NCI-H226 (cell line): ENCODE results near the gene GRIN1.

ENCODE experiments used
- DNase-seq: peaks from one replicate; pipeline ENCODE4 v3.0.0-alpha.2; 2015

GRIN1 gene

GRCh38 chr9:137148661-137149060 is 9.7 kb downstream of the GRIN1 start:
- no peak for DNase-seq

GRCh38 chr9:137149363-137149762 is 10.4 kb downstream of the GRIN1 start:
- no peak for DNase-seq

- DNase-seq, result no peak
These were observed 11.1 kb downstream of the GRIN1 start for GRCh38 chr9:137149942-137150616.

GRCh38 chr9:137150617-137151457 is 11.9 kb downstream of the GRIN1 start:
- peak; percentile 65 for DNase-seq

- no peak for DNase-seq
These were observed 14.0 kb downstream of the GRIN1 start for GRCh38 chr9:137152844-137153405.

- DNase-seq, result no peak
These were observed 17.8 kb downstream of the GRIN1 start for GRCh38 chr9:137156567-137157375.

- no peak for DNase-seq
These were observed 18.9 kb downstream of the GRIN1 start for GRCh38 chr9:137157618-137158415.

- DNase-seq, result no peak
These were observed 19.7 kb downstream of the GRIN1 start for GRCh38 chr9:137158625-137159024.

- no peak for DNase-seq
These were observed 20.4 kb downstream of the GRIN1 start for GRCh38 chr9:137159105-137160053.

- no peak for DNase-seq
These were observed 21.1 kb downstream of the GRIN1 start for GRCh38 chr9:137160054-137160425.

- no peak for DNase-seq
These were observed 22.0 kb downstream of the GRIN1 start for GRCh38 chr9:137160716-137161557.

GRCh38 chr9:137161558-137162486 is 22.9 kb downstream of the GRIN1 start:
- no peak for DNase-seq

GRCh38 chr9:137162505-137163364 is 23.8 kb downstream of the GRIN1 start:
- DNase-seq, result no peak

- DNase-seq, result peak; percentile 9
These were observed 24.4 kb downstream of the GRIN1 start for GRCh38 chr9:137163365-137163715.

- DNase-seq, result no peak
These were observed 24.9 kb downstream of the GRIN1 start for GRCh38 chr9:137163805-137164204.

- DNase-seq, result no peak
These were observed 25.7 kb downstream of the GRIN1 start for GRCh38 chr9:137164370-137165249.

- no peak for DNase-seq
These were observed 26.4 kb downstream of the GRIN1 start for GRCh38 chr9:137165250-137165836.
